Caco-2 (cell line): Measurements from ENCODE around the gene FRYL. TPM values are rescaled to one million over a fixed set of nuclear protein-coding genes. Genes with fewer than 3 reads are reported as not detected.

Source experiments
- BruUV-seq: library from RNA; stranded (reverse); fragments of 400-500 nt; replicated peaks from 2 replicates; lab custom pipeline; 2021; lab: Mats Ljungman, UMichigan
- CTCF ChIA-PET: fragments of 300-600 bp; sonication (Branson Sonifier 250); formaldehyde crosslinking; loops from one replicate; lab custom pipeline; 2022; ENCODE audit warnings: antibody characterized with exemption; lab: Charles Lee
- POLR2A ChIA-PET: fragments of 300-600 bp; sonication (Branson Sonifier 250); formaldehyde crosslinking; loops from one replicate; lab custom pipeline; 2022; ENCODE audit warnings: antibody characterized with exemption; lab: Charles Lee
- DNase-seq, 2 experiments: peaks; one replicate each; pipeline versions ENCODE4 v3.0.0 to v3.0.0-alpha.2; 2020 to 2022
- H3K27me3 ChIP-seq: replicated peaks from 2 replicates; pipeline ENCODE4 v1.6.0; 2011; ENCODE audit warnings: low read length; ENCODE audit not compliant: control insufficient read depth, insufficient read depth
- H3K36me3 ChIP-seq: 2 replicates; pipeline ENCODE4 v1.5.1; 2011; ENCODE audit warnings: low read length; ENCODE audit not compliant: control insufficient read depth, insufficient read depth
- H3K4me1 ChIP-seq: fragments of 250-450 bp; sonication (Bioruptor Pico); 2 replicates; pipeline ENCODE4 v1.5.1; 2020; ENCODE audit warnings: mild to moderate bottlenecking
- H3K4me3 ChIP-seq: 2 replicates; pipeline ENCODE4 v1.5.1; 2011; ENCODE audit warnings: low read depth, mild to moderate bottlenecking, control low read depth, low read length
- H3K9me3 ChIP-seq: fragments of 250-450 bp; sonication (Bioruptor Pico); 2 replicates; pipeline ENCODE4 v1.5.1; 2020; ENCODE audit warnings: mild to moderate bottlenecking, moderate library complexity
- H3K27ac Mint-ChIP-seq: one replicate; pipeline ENCODE4 v1.8.0; 2022; ENCODE audit warnings: mixed read lengths; ENCODE audit not compliant: unreplicated experiment
- H3K27me3 Mint-ChIP-seq: one replicate; pipeline ENCODE4 v1.8.0; 2022; ENCODE audit warnings: mixed read lengths; ENCODE audit not compliant: insufficient read depth, unreplicated experiment
- H3K36me3 Mint-ChIP-seq: one replicate; pipeline ENCODE4 v1.8.0; 2022; ENCODE audit warnings: mild to moderate bottlenecking, mixed read lengths; ENCODE audit not compliant: insufficient read depth, unreplicated experiment
- H3K4me1 Mint-ChIP-seq: one replicate; pipeline ENCODE4 v1.8.0; 2022; ENCODE audit warnings: low read depth, mixed read lengths; ENCODE audit not compliant: unreplicated experiment
- H3K4me3 Mint-ChIP-seq: one replicate; pipeline ENCODE4 v1.8.0; 2022; ENCODE audit warnings: mild to moderate bottlenecking, moderate library complexity, mixed read lengths; ENCODE audit not compliant: unreplicated experiment
- H3K9me3 Mint-ChIP-seq: one replicate; pipeline ENCODE4 v1.8.0; 2022; ENCODE audit warnings: mixed read lengths; ENCODE audit not compliant: unreplicated experiment
- intact Hi-C: fragments of 100-400 bp; cut with micrococcal nuclease; formaldehyde crosslinking; loops from one replicate; pipeline ENCODE4 v1.10.0; 2022; ENCODE audit not compliant: unreplicated experiment
- total RNA-seq: library from RNA; stranded (reverse); gene quantifications from 2 replicates; pipeline ENCODE4 v1.2.3, GENCODE V29; 2022
- TF ChIP-seq, protein P1 (sequence below), 2 experiments: fragments of 200-600 bp in 1 of 2; IDR thresholded peaks; 1 replicate in 1 of 2; 2 replicates in 1 of 2; pipeline versions ENCODE4 v1.5.1 to v1.8.0; 2011 to 2022; ENCODE audit warnings: antibody characterized with exemption in 1 of 2, control low read depth in 1 of 2, inconsistent platforms in 1 of 2, low read depth in 1 of 2, low read length in 1 of 2, mild to moderate bottlenecking in 1 of 2, moderate library complexity in 1 of 2; ENCODE audit not compliant: insufficient read depth in 1 of 2, severe bottlenecking in 1 of 2, unreplicated experiment in 1 of 2

The FRYL gene
- total RNA-seq, 1 experiment from 2014 or later, result 27.4 TPM

DNA sequence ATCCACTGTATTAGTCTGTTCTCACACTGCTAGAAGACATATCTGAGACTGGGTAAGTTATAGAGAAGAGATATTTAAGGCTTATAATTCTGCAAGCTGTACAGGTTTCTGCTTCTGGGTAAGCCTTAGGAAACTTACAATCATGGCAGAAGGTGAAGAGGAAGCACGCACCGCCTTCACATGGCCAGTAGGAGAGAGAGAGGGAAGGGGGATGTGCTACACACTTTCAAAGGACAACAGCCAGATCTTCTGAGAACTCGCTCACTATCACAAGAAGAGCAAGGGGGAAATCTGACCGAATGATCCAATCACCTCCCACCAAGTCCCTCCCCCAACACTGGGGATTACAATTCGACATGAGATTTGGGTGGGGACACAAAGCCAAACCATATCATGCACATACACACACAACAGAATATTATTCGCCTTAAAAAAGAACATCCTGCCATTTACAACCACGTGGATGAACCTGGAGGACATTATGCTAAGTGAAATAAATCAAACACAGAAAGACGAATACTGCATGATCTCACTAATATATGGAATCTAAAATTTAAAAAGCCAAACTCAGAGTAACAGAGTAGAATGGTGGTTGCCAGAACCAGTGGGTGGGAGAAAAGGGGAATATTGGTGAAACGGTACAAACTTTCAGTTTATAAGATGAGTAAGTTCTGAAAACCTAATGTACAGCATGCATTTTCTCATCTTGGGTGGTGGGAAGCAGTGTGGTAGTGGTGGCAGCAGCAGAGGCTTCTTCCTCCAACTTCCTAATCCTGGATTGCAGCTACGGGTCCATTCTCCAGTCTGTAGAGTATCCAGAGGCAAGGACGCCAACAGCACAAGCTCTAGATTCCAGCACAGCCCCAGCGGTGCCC, 12.8 kb downstream of the FRYL start:
- no peak overlapping the region for H3K27ac Mint-ChIP-seq
- Histone ChIP-seq H3K4me3 (no peak overlapping the region), H3K27me3 (no peaks in the 10 kb centered on the region), H3K4me1 (no peaks in the 10 kb centered on the region), H3K36me3 (no peaks in the 10 kb centered on the region), H3K9me3 (no peaks in the 10 kb centered on the region)
- intact Hi-C loops, result no loop called here
- TF ChIP-seq, protein P1, sequence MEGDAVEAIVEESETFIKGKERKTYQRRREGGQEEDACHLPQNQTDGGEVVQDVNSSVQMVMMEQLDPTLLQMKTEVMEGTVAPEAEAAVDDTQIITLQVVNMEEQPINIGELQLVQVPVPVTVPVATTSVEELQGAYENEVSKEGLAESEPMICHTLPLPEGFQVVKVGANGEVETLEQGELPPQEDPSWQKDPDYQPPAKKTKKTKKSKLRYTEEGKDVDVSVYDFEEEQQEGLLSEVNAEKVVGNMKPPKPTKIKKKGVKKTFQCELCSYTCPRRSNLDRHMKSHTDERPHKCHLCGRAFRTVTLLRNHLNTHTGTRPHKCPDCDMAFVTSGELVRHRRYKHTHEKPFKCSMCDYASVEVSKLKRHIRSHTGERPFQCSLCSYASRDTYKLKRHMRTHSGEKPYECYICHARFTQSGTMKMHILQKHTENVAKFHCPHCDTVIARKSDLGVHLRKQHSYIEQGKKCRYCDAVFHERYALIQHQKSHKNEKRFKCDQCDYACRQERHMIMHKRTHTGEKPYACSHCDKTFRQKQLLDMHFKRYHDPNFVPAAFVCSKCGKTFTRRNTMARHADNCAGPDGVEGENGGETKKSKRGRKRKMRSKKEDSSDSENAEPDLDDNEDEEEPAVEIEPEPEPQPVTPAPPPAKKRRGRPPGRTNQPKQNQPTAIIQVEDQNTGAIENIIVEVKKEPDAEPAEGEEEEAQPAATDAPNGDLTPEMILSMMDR (IDR thresholded peaks at IDR 0.05; ENCODE audit: insufficient read depth in 1 of 2, low read depth in 1 of 2, low read length in 1 of 2, severe bottlenecking in 1 of 2, unreplicated experiment in 1 of 2), result peak in 1 of 2 experiments; percentile 9
- ChIA-PET POLR2A (no interaction called here), CTCF (no interaction called here)
- no peaks in the 10 kb centered on the region for H3K36me3 Mint-ChIP-seq
- no peak overlapping the region for H3K4me3 Mint-ChIP-seq
- H3K4me1 Mint-ChIP-seq, result no peaks in the 10 kb centered on the region
- no TSS peak for BruUV-seq
- no peak for DNase-seq
- no peaks in the 10 kb centered on the region for H3K9me3 Mint-ChIP-seq
- no peaks in the 10 kb centered on the region for H3K27me3 Mint-ChIP-seq

DNA sequence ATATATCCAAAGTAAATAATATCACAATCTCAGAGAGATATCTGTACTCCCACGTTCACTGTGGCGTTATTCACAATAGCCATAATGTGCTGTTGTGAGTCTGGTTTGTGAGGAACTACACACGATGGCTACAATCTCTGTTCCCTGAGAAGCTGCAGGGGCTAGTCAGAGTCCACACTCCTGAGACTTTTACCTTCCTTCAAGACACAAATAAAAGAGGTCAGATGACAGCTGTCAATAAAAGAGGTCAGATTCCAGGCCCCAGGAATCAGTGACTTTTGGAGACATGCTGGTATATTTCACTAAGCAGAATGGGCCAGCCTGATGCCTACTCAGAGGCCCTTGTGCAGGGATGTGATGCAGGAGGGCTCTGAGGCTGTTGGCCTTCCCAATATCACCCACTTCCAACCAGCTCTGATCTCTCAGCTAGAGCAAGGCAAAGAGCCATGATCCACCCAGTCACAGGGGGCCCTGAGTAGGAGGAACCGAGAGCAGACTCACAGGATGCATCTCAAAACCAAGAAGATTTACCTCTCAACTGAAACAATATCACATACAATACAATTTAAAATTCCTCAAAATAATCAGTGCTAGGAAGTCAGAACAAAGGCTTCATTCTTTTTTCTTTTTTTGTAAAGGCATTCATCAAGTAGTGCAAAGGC, 13.8 kb downstream of the FRYL start:
- TF ChIP-seq, protein P1 (IDR thresholded peaks at IDR 0.05; ENCODE audit: insufficient read depth in 1 of 2, low read depth in 1 of 2, low read length in 1 of 2, severe bottlenecking in 1 of 2, unreplicated experiment in 1 of 2), result no peak
- Histone ChIP-seq H3K4me3 (no peak overlapping the region), H3K4me1 (no peaks in the 10 kb centered on the region), H3K9me3 (no peaks in the 10 kb centered on the region), H3K36me3 (no peaks in the 10 kb centered on the region), H3K27me3 (no peaks in the 10 kb centered on the region)
- Mint-ChIP-seq H3K4me1 (no peaks in the 10 kb centered on the region), H3K4me3 (no peak overlapping the region), H3K27ac (no peak overlapping the region), H3K27me3 (no peaks in the 10 kb centered on the region), H3K36me3 (no peaks in the 10 kb centered on the region), H3K9me3 (no peaks in the 10 kb centered on the region)
- CTCF ChIA-PET, result no interaction called here
- no peak for DNase-seq
- intact Hi-C loops, result no loop called here
- POLR2A ChIA-PET, result no interaction called here
- no TSS peak for BruUV-seq

DNA sequence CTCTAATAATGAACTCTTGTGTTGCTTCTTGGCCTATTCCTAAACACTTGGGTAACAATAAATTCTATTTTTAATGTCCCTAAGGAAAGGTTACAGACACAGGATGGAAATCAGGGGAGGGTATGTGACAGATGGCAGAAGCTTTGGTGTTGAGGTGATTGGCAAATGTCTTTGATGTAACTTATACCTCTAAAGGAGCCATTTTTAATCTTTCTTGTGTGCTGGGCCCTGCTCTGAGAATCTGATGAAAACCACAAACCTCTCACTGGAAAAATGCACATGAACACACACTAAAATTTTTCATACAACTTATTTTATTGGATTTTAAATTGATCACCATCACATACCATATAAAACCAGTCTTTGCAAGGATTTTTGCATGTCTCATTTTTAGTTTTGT, 17.7 kb downstream of the FRYL start:
- ChIA-PET CTCF (no interaction called here), POLR2A (no interaction called here)
- no peaks in the 10 kb centered on the region for H3K4me1 Mint-ChIP-seq
- Histone ChIP-seq H3K9me3 (no peaks in the 10 kb centered on the region), H3K36me3 (no peaks in the 10 kb centered on the region), H3K27me3 (no peaks in the 10 kb centered on the region), H3K4me1 (no peaks in the 10 kb centered on the region), H3K4me3 (no peak overlapping the region)
- H3K9me3 Mint-ChIP-seq, result no peaks in the 10 kb centered on the region
- intact Hi-C loops, result no loop called here
- no peaks in the 10 kb centered on the region for H3K36me3 Mint-ChIP-seq
- no TSS peak for BruUV-seq
- no peak for DNase-seq
- TF ChIP-seq, protein P1 (IDR thresholded peaks at IDR 0.05; ENCODE audit: insufficient read depth in 1 of 2, low read depth in 1 of 2, low read length in 1 of 2, severe bottlenecking in 1 of 2, unreplicated experiment in 1 of 2), result no peak
- no peak overlapping the region for H3K27ac Mint-ChIP-seq
- no peaks in the 10 kb centered on the region for H3K27me3 Mint-ChIP-seq
- no peak overlapping the region for H3K4me3 Mint-ChIP-seq
